Ectodermal cell (in vitro differentiated cells): ENCODE results near the gene ZBTB7C.

Experiments used
- H3K27ac ChIP-seq: 2 replicates; pipeline ENCODE4 v1.7.0; 2013; ENCODE audit warnings: mild to moderate bottlenecking, low read depth, low read length; ENCODE audit not compliant: insufficient read depth, poor library complexity, severe bottlenecking
- H3K27me3 ChIP-seq: 2 replicates; pipeline ENCODE4 v1.7.0; 2013; ENCODE audit warnings: mild to moderate bottlenecking, low read length; ENCODE audit not compliant: insufficient read depth, control insufficient read depth, poor library complexity, severe bottlenecking
- H3K36me3 ChIP-seq: one replicate; pipeline ENCODE4 v1.7.0; 2013; ENCODE audit warnings: low read length; ENCODE audit not compliant: control insufficient read depth, insufficient read depth
- H3K4me1 ChIP-seq: one replicate; pipeline ENCODE4 v1.7.0; 2013; ENCODE audit warnings: low read length; ENCODE audit not compliant: control insufficient read depth, insufficient read depth
- H3K4me3 ChIP-seq: 2 replicates; pipeline ENCODE4 v1.7.0; 2013; ENCODE audit warnings: low read depth, low read length, control low read depth; ENCODE audit not compliant: insufficient read depth
- H3K9me3 ChIP-seq: 2 replicates; pipeline ENCODE4 v1.7.0; 2013; ENCODE audit warnings: mild to moderate bottlenecking, low read length, moderate library complexity; ENCODE audit not compliant: control insufficient read depth
- WGBS, 2 experiments: methylation state at CpG; one replicate each; pipeline ENCODE4 v1.1.7; 2013; ENCODE audit warnings: missing lambda C conversion rate in 2 of 2; 5-methylcytosine and 5-hydroxymethylcytosine counted together

Gene ZBTB7C

DNA sequence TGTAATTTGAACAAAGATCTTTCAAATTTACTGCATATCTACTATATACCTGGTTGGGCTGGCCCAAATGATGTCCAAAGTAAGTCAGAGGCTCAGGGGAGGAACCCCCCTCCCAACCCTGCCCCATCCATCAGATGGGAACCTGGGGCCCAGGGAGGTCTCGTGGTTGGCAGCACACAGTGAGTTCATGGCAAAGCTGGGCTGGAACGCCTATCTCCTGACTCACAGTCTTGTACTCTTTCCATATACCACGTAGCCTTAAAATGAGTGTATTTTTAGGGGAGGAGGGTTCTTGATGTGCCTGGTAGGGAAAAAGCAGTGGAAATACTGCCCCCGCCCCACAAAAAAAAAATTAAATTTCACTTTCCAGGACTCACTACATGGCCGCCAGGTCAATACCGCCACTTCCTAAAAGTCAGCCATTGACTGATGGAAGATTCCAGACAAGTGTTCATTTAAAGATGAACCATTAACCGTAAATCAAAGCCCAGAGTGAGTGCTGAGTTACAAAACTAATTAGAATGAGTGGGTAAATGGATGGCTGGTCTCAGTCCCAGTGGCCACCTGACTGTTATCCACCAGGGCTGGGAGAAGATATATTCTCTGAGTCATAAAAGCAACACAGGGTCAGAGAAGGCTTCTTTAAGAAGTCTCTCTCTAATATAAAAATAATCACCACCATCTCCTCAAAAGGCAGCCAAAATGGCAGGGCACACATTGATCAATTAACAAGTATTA, 80.5 kb downstream of the ZBTB7C start:
- Histone ChIP-seq H3K4me3 (no peak overlapping the region), H3K27me3 (no peaks in the 10 kb centered on the region), H3K4me1 (peaks cover 5% of the 10 kb centered on the region), H3K9me3 (no peaks in the 10 kb centered on the region), H3K36me3 (no peaks in the 10 kb centered on the region), H3K27ac (no peak overlapping the region)
- 96 to 99% methylated on average over 6 to 7 of the region's 7 CpGs for WGBS, 2 experiments

DNA sequence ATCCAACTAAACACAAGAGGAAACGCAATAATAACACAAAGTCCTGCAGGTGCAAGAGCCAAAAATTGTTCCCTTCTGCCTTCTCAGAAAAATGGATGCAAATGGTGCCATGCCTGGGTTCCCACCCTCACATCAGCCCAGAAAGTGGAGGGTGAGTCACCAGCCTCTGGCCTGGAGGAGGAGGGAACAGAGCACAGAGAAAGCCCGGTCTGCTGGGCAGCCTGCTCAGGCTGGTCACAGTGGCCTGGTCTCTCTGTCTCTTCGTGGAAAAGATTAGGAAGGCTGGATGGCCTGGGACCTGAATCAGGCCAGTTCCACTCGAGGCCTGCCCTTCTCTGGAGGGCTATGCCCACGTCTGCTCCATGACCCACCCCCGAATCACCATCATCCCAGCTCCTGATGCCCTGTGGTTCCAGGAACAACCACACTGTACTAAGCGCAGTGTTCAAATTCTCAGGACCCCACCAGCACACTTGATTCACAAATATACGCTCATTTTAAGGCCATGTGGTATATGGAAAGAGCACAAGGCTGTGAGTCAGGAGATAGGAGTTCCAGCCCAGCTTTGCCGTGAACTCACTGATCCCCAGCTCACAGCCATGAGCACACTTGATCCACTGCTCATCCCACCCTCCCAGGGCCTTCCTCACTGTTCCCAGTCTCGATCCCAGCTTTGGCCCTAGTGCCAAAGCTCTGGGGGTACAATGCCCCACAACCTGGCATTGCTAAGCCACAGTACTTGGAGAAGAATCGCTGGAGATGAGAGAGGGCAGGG, 82.1 kb downstream of the ZBTB7C start:
- no peak overlapping the region for H3K27ac ChIP-seq
- H3K9me3 ChIP-seq, result no peaks in the 10 kb centered on the region
- H3K4me1 ChIP-seq, result no peaks in the 10 kb centered on the region
- no peaks in the 10 kb centered on the region for H3K27me3 ChIP-seq
- H3K4me3 ChIP-seq, result no peak overlapping the region
- H3K36me3 ChIP-seq, result no peaks in the 10 kb centered on the region
- WGBS, 2 experiments, result 83 to 87% methylated on average over 11 of the region's 11 CpGs

DNA sequence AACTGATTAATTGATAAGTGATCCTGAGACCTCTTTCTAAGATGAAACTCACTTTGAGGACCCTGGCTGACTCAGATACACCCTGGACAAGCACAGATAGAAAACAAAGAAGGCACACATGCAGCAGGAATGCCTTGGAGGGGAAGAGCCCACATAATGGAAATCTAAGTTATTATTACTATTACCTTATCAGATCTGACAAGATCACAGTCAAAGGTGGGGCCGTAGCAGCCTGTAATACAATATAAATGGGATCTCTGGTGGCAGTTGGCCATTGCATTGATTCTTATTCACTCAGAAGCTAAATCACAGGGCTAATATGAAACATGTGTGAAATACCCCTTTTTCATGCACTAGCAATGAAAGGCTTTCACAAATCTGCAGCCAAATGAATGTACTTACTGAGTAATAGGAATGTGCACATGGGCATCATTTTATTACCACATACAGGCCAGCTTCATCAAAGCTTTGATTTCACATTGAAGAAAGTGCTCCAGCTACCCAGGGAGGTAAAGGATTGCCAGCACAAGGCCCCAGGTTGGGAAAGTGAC, 84.0 kb downstream of the ZBTB7C start:
- Histone ChIP-seq H3K4me1 (peaks cover 6% of the 10 kb centered on the region), H3K27ac (no peak overlapping the region), H3K9me3 (no peaks in the 10 kb centered on the region), H3K36me3 (no peaks in the 10 kb centered on the region), H3K4me3 (no peak overlapping the region), H3K27me3 (no peaks in the 10 kb centered on the region)
- WGBS, 2 experiments, result 100% methylated on average over 1 of the region's 1 CpG; no CpG with 5 or more reads in 1 of the 2 experiments

DNA sequence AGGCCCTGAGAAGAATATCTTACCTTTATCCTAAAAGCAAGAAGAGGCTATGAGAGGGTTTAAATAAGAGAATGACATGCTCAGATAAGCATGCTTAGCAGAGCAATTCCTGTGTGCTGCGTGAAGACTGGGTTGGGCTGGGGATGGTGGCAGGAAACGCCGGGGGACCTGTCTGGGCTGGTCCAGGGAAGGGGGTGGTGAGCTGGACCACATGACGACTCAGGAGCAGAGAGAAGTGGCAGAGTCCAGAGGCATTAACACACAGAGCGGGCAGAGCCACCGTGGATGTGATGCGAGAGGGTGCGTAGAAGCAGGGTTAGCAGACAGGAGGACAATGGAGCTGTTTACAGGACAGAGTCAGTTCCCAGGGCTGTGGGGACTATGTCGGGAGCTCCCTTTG, 84.5 kb downstream of the ZBTB7C start:
- Histone ChIP-seq H3K4me1 (peaks cover 6% of the 10 kb centered on the region), H3K9me3 (no peaks in the 10 kb centered on the region), H3K36me3 (no peaks in the 10 kb centered on the region), H3K27me3 (no peaks in the 10 kb centered on the region), H3K4me3 (no peak overlapping the region), H3K27ac (no peak overlapping the region)
- 90 to 91% methylated on average over 9 of the region's 9 CpGs for WGBS, 2 experiments

DNA sequence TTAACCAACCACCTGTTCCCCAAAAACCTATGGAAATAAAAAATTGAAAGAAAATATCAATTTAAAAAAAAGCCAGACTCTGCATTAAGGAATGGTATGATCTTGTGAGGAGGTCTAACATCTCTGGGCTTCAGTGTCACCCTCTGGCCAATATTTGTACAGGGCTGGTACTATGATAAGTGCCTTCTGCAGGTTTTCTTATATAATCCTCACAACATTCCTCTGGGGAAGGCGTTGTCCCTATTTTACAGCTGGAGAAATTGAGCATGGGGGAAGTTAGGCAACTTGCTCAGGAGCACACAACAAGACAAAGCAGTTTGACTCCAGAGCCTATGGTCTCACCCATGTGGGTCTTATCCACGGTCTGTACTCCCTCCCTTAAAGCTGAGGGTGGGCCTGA, 86.0 kb downstream of the ZBTB7C start:
- Histone ChIP-seq H3K9me3 (no peaks in the 10 kb centered on the region), H3K36me3 (no peaks in the 10 kb centered on the region), H3K27ac (no peak overlapping the region), H3K4me3 (no peak overlapping the region), H3K27me3 (no peaks in the 10 kb centered on the region), H3K4me1 (peaks cover 6% of the 10 kb centered on the region)
- 87 to 93% methylated on average over 2 of the region's 2 CpGs for WGBS, 2 experiments

DNA sequence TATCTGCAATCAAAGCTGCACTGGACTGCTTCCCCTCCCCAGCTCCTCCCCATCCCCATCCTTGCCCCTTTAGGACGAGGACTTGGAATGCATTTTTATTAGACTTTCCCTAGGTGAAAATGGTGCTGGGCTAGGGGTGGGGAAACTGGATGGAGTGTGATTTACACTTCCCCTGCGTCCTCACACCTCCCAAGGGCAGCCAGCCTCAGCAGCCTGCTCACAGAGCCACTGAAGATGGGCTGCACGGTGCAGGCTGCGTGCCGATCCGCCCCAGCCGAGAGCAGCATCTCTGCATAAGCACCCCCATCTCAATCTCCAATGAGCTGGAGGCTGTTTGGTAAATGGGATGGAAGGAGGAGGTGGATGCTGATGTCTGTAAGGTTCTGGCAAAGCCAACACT, 87.6 kb downstream of the ZBTB7C start:
- no peaks in the 10 kb centered on the region for H3K36me3 ChIP-seq
- 83 to 88% methylated on average over 6 to 7 of the region's 7 CpGs for WGBS, 2 experiments
- peaks cover 6% of the 10 kb centered on the region for H3K4me1 ChIP-seq
- no peaks in the 10 kb centered on the region for H3K27me3 ChIP-seq
- H3K9me3 ChIP-seq, result no peaks in the 10 kb centered on the region
- no peak overlapping the region for H3K27ac ChIP-seq
- H3K4me3 ChIP-seq, result no peak overlapping the region

DNA sequence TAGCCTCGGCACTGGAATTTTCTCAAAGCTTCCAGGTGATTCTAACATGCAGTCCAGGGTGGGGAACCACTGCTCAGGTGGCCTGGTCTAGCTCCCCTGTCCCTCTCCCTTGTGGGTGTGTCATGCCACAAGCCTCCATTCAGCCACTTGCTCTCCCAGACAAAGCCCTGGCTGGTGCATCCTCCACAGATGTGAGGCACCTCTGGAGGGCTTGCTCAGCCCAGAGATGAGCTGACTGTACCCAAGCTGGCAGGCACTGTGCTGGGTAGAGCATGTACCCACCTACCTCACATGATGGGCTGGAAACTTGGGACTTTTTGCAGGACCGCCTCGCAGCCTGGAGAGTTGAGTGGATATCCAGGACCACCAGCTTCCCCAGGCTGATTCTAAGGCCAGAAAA, 88.1 kb downstream of the ZBTB7C start:
- no peaks in the 10 kb centered on the region for H3K27me3 ChIP-seq
- H3K4me1 ChIP-seq, result peaks cover 6% of the 10 kb centered on the region
- 94 to 98% methylated on average over 3 of the region's 3 CpGs for WGBS, 2 experiments
- no peak overlapping the region for H3K4me3 ChIP-seq
- no peak overlapping the region for H3K27ac ChIP-seq
- no peaks in the 10 kb centered on the region for H3K36me3 ChIP-seq
- no peaks in the 10 kb centered on the region for H3K9me3 ChIP-seq

DNA sequence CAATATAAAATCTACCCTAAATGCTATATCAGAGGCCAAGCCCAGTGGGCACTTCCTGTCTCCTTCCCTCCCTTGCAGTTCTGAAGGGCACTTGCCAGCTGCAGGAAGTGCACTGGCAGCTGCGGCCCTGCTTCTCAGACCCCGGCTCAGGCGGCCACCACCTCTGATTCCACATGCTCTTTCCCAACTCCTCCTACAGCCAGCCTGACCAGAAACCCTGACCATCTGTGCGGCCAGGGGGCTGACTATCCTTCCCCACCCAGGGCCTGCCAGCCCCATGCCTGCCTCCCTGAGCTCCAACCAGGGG, 88.6 kb downstream of the ZBTB7C start:
- no peak overlapping the region for H3K27ac ChIP-seq
- no peaks in the 10 kb centered on the region for H3K9me3 ChIP-seq
- H3K27me3 ChIP-seq, result no peaks in the 10 kb centered on the region
- peaks cover 6% of the 10 kb centered on the region for H3K4me1 ChIP-seq
- 89 to 90% methylated on average over 4 of the region's 4 CpGs for WGBS, 2 experiments
- H3K4me3 ChIP-seq, result no peak overlapping the region
- H3K36me3 ChIP-seq, result no peaks in the 10 kb centered on the region

DNA sequence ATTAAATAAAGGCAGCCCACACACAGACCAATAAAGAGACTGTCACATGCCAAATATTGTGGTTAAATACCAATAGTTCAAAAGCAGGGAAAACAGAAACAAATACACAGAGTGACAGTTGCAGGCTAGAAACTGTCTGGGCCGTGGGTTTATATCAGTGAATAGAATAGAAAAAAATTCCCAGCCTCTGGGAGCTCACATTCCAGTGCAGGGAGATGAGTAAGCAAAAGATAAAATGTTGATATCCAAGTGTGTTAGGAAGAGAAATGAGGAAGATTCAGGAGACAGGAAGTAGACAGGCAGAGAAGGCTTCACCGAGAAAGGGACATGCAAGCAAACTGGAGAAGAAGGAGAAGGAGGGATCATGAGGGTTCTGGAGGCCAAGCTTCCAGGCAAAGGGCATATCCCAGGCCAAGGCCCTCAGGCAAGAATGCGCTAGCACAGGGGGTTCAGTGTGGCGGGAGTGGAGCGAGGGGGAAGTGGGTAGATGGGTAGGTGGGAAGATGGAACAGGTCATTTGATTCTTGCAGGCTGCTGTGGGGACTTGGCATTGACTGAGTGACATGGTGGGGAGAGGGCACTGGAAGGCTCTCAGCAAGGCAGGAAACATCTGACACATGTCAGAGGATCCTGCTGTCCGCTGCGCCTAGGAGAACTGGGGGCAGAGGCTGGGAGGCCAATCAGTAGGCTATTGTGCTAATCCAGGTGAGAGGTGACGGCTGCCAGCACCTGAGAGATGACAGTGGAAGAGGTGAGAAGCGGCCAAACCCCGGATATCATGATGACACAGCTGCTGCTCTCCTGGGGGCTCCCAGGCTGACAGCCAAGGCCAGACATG, 89.2 kb downstream of the ZBTB7C start:
- Histone ChIP-seq H3K4me1 (peaks cover 7% of the 10 kb centered on the region), H3K36me3 (no peaks in the 10 kb centered on the region), H3K27ac (no peak overlapping the region), H3K4me3 (no peak overlapping the region), H3K9me3 (no peaks in the 10 kb centered on the region), H3K27me3 (no peaks in the 10 kb centered on the region)
- 89 to 91% methylated on average over 10 of the region's 10 CpGs for WGBS, 2 experiments

DNA sequence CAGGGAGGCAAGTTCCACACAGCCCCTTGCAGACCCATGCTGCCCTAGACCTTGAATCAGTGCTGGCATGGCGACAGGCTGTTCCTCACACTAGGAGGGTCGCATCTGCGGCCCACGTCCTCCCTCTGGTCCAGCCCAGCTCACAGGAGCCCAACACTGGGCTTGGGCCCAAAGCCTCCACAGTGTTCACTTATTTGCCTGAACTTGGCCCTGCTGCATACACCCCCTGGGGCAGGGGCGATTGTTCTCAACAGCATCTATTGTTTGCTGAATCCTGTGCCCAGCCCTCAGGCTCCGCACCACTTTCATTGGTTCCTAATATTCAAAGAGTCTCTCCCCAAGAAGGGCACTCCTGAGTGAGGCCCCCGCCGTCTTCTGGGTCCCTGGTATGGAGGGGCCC, 90.7 kb downstream of the ZBTB7C start:
- Histone ChIP-seq H3K27ac (no peak overlapping the region), H3K4me3 (no peak overlapping the region), H3K27me3 (no peaks in the 10 kb centered on the region), H3K36me3 (no peaks in the 10 kb centered on the region), H3K9me3 (no peaks in the 10 kb centered on the region), H3K4me1 (peaks cover 22% of the 10 kb centered on the region)
- 83 to 86% methylated on average over 8 of the region's 8 CpGs for WGBS, 2 experiments
